Stimulated activated CD8-positive, alpha-beta memory T cell treated with anti-CD3 and anti-CD28 coated beads, Interleukin-15, amount 100 ng/mL, for 1 hour (primary cell): Measurements from ENCODE around the gene ZNF83.
A peak's percentile ranks its signal among the peaks of the same experiment; 100 is the strongest.
"Not testable (repeated sequence)": the region's sequence is repeated elsewhere in the genome, so short reads cannot be mapped to it uniquely, and the experiment has no call there.

Experiments
- DNase-seq: peaks from one replicate; pipeline ENCODE4 v3.0.0-alpha.2; 2020; ENCODE audit warnings: low read depth

Gene ZNF83

GRCh38 chr19:52637718-52638585, at the start of gene ZNF83:
TSS of gene ZNF83 (minus strand) at chr19:52638355.
- DNase-seq = peak; percentile 85

GRCh38 chr19:52687684-52688083, 49.5 kb upstream of the ZNF83 start:
- DNase-seq = no peak

GRCh38 chr19:52685811-52686210, 47.7 kb upstream of the ZNF83 start:
- DNase-seq = no peak

GRCh38 chr19:52681216-52681615, 43.1 kb upstream of the ZNF83 start:
- not testable (repeated sequence) for DNase-seq

GRCh38 chr19:52679598-52679997, 41.4 kb upstream of the ZNF83 start:
- no peak for DNase-seq

- DNase-seq = not testable (repeated sequence)
Observed at GRCh38 chr19:52675239-52675638, 37.1 kb upstream of the ZNF83 start.

- DNase-seq = no peak
Observed at GRCh38 chr19:52673014-52673413, 34.9 kb upstream of the ZNF83 start.

GRCh38 chr19:52670046-52670445, 31.9 kb upstream of the ZNF83 start:
- DNase-seq = no peak

- no peak for DNase-seq
Observed at GRCh38 chr19:52669586-52669985, 31.4 kb upstream of the ZNF83 start.

GRCh38 chr19:52667972-52668371, 29.8 kb upstream of the ZNF83 start:
- no peak for DNase-seq

GRCh38 chr19:52666506-52666905, 28.4 kb upstream of the ZNF83 start:
- DNase-seq = no peak

GRCh38 chr19:52665529-52665928, 27.4 kb upstream of the ZNF83 start:
- DNase-seq = no peak

- no peak for DNase-seq
Observed at GRCh38 chr19:52665027-52665426, 26.9 kb upstream of the ZNF83 start.

GRCh38 chr19:52664461-52664860, 26.3 kb upstream of the ZNF83 start:
- no peak for DNase-seq

- DNase-seq = no peak
Observed at GRCh38 chr19:52662631-52663030, 24.5 kb upstream of the ZNF83 start.

GRCh38 chr19:52660981-52661380, 22.8 kb upstream of the ZNF83 start:
- DNase-seq = no peak

GRCh38 chr19:52659013-52659412, 20.9 kb upstream of the ZNF83 start:
- DNase-seq = no peak

GRCh38 chr19:52658595-52658994, 20.4 kb upstream of the ZNF83 start:
- DNase-seq = no peak

GRCh38 chr19:52653161-52653560, 15.0 kb upstream of the ZNF83 start:
- DNase-seq = no peak

- DNase-seq = no peak
Observed at GRCh38 chr19:52651956-52652355, 13.8 kb upstream of the ZNF83 start.

GRCh38 chr19:52648336-52649016, 10.3 kb upstream of the ZNF83 start:
- DNase-seq = no peak

GRCh38 chr19:52646571-52647217, 8.5 kb upstream of the ZNF83 start:
- no peak for DNase-seq

- no peak for DNase-seq
Observed at GRCh38 chr19:52640916-52641315, 2.8 kb upstream of the ZNF83 start.
